GM12878 (cell line): Measurements from ENCODE around the gene TMEM181. TPM values are rescaled to one million over a fixed set of nuclear protein-coding genes. Genes with fewer than 3 reads are reported as not detected.

Experiments
- ATF2 ChIP-seq: IDR thresholded peaks from 2 replicates; pipeline ENCODE4 v1.6.1; 2012; ENCODE audit warnings: low read length, inconsistent platforms
- CBX5 ChIP-seq: sonication (generic); IDR thresholded peaks from 2 replicates; pipeline ENCODE4 v1.6.1; 2016; ENCODE audit warnings: low read depth, moderate library complexity, mild to moderate bottlenecking, inconsistent platforms
- CEBPB ChIP-seq, 2 experiments: fragments of 150-350 bp in 1 of 2; IDR thresholded peaks; 2 replicates each; pipeline ENCODE4 v1.6.1; 2012 to 2014; ENCODE audit warnings: low read depth in 2 of 2, low read length in 2 of 2, borderline replicate concordance in 1 of 2, inconsistent platforms in 1 of 2
- CREB1 ChIP-seq: IDR thresholded peaks from 2 replicates; pipeline ENCODE4 v1.6.1; 2012; ENCODE audit warnings: low read depth, mild to moderate bottlenecking, inconsistent platforms
- CREM ChIP-seq: IDR thresholded peaks from 2 replicates; pipeline ENCODE4 v1.6.1; 2014; ENCODE audit warnings: antibody characterized with exemption, low read depth
- EGR1 ChIP-seq, 2 experiments: IDR thresholded peaks; 1 replicate in 1 of 2; 2 replicates in 1 of 2; pipeline ENCODE4 v1.6.1; 2011 to 2012; ENCODE audit warnings: low read depth in 2 of 2, low read length in 2 of 2, borderline replicate concordance in 1 of 2, mild to moderate bottlenecking in 1 of 2, moderate library complexity in 1 of 2
- FOXK2 ChIP-seq: fragments of 450-650 bp; IDR thresholded peaks from 2 replicates; pipeline ENCODE4 v1.6.1; 2017; ENCODE audit warnings: mild to moderate bottlenecking, moderate library complexity
- HDAC2 ChIP-seq: fragments of 200-600 bp; sonication (generic); IDR thresholded peaks from 2 replicates; pipeline ENCODE4 v1.6.1; 2017
- HSF1 ChIP-seq: fragments of 150-350 bp; IDR thresholded peaks from 2 replicates; pipeline ENCODE4 v1.6.1; 2014; ENCODE audit warnings: mild to moderate bottlenecking, low read depth, low read length
- KLF5 ChIP-seq: fragments of 450-650 bp; IDR thresholded peaks from 2 replicates; pipeline ENCODE4 v1.6.1; 2014; ENCODE audit warnings: mild to moderate bottlenecking; ENCODE audit not compliant: partially characterized antibody
- MTA3 ChIP-seq: IDR thresholded peaks from 2 replicates; pipeline ENCODE4 v1.6.1; 2012; ENCODE audit warnings: low read length, inconsistent platforms, borderline replicate concordance
- NFYA ChIP-seq: IDR thresholded peaks from 2 replicates; pipeline ENCODE4 v1.6.1; 2011; ENCODE audit warnings: low read depth, mild to moderate bottlenecking, low read length, improper control_type of control experiment, borderline replicate concordance
- PAX5 ChIP-seq: IDR thresholded peaks from 2 replicates; pipeline ENCODE4 v1.6.1; 2011; ENCODE audit warnings: low read depth, low read length, borderline replicate concordance
- PAX8 ChIP-seq: fragments of 450-650 bp; IDR thresholded peaks from 2 replicates; pipeline ENCODE4 v1.6.1; 2017; ENCODE audit warnings: mild to moderate bottlenecking, moderate library complexity
- RAD51 ChIP-seq: fragments of 450-650 bp; IDR thresholded peaks from 2 replicates; pipeline ENCODE4 v1.6.1; 2016; ENCODE audit warnings: moderate library complexity, mild to moderate bottlenecking, inconsistent platforms
- RBBP5 ChIP-seq: fragments of 200-600 bp; sonication (generic); conservative IDR thresholded peaks from 2 replicates; pipeline ENCODE4 v1.6.1; 2016
- SIX5 ChIP-seq: IDR thresholded peaks from 2 replicates; pipeline ENCODE4 v1.6.1; 2011; ENCODE audit warnings: mild to moderate bottlenecking, low read depth, low read length, moderate library complexity; ENCODE audit not compliant: severe bottlenecking
- SMAD5 ChIP-seq: IDR thresholded peaks from 2 replicates; pipeline ENCODE4 v1.6.1; 2016; ENCODE audit warnings: antibody characterized with exemption, low read depth
- SUPT20H ChIP-seq: IDR thresholded peaks from 2 replicates; pipeline ENCODE4 v1.6.1; 2011; ENCODE audit warnings: low read depth, mild to moderate bottlenecking, low read length, moderate library complexity, borderline replicate concordance; ENCODE audit not compliant: control insufficient read depth
- TBL1XR1 ChIP-seq: IDR thresholded peaks from 2 replicates; pipeline ENCODE4 v1.6.1; 2012; ENCODE audit warnings: low read depth, low read length, improper control_type of control experiment
- USF1 ChIP-seq: IDR thresholded peaks from 2 replicates; pipeline ENCODE4 v1.6.1; 2011; ENCODE audit warnings: borderline replicate concordance, low read depth, mild to moderate bottlenecking, moderate library complexity, mixed read lengths, low read length; ENCODE audit not compliant: insufficient read depth; ENCODE audit errors: extremely low read length
- YY1 ChIP-seq: IDR thresholded peaks from 2 replicates; pipeline ENCODE4 v1.6.1; 2011; ENCODE audit warnings: low read depth, mild to moderate bottlenecking, low read length
- ZBTB11 ChIP-seq: fragments of 450-650 bp; formaldehyde crosslinking; IDR thresholded peaks from 2 replicates; pipeline ENCODE4 v1.5.0; 2022; ENCODE audit warnings: mild to moderate bottlenecking, missing genetic modification characterization
- ZNF217 ChIP-seq: fragments of 450-650 bp; IDR thresholded peaks from 2 replicates; pipeline ENCODE4 v1.6.1; 2017; ENCODE audit warnings: antibody characterized with exemption, mild to moderate bottlenecking
- polyA plus RNA-seq, 11 experiments: library from polyadenylated mRNA; depleted of rRNA in 4 of 11; unstranded in 6 of 11; stranded (reverse) in 5 of 11; fragments of >200 nt; fragmentation: Nextera tagmentation in 4 of 11; fragmentation: Illumina TruSeq in 1 of 11; extraction: Ambion mirVana in 4 of 11; extraction: Trizol in 1 of 11; gene quantifications; 1 replicate in 1 of 11; 2 replicates in 10 of 11; pipeline versions ENCODE4 v1.2.1 to v1.2.3, GENCODE V29; 2011 to 2016; ENCODE audit warnings: inconsistent platforms in 2 of 11, missing spikeins in 2 of 11, low read depth in 1 of 11
- total RNA-seq, 4 experiments: library from RNA; depleted of rRNA in 3 of 4; stranded (reverse); fragments of >200 nt in 3 of 4; fragmentation: Illumina TruSeq in 1 of 4; extraction: Trizol in 1 of 4; gene quantifications; 2 replicates each; pipeline versions ENCODE4 v1.2.1 to v1.2.3, GENCODE V29; 2013 to 2021

TMEM181 gene
- total and polyA plus RNA-seq, 10 of the 15 experiments (the other 5 are each of a cell fraction or from before 2014, with no cell fraction given) = 1.5 to 7.9 (median 5.2) TPM

- TF ChIP-seq USF1 (no peak), KLF5 (peak; percentile 87), PAX5 (peak; percentile 94), EGR1 (IDR thresholded peaks at IDR 0.05; ENCODE audit: borderline replicate concordance in 1 of 2, low read depth in 2 of 2, low read length in 2 of 2) (peak in 1 of 2 experiments; percentile 31; a peak in 1 of 3 replicates), SUPT20H (no peak), FOXK2 (no peak), CREM (peak; percentile 93), SIX5 (no peak), ATF2 (peak; percentile 90; the same call in 1 of the 2 replicates), MTA3 (peak; percentile 82), CEBPB (IDR thresholded peaks at IDR 0.05; ENCODE audit: borderline replicate concordance in 1 of 2, low read depth in 2 of 2, low read length in 2 of 2) (peak in 1 of 2 experiments; percentile 81; a peak in 1 of 4 replicates), RBBP5 (no peak), ZNF217 (peak; percentile 71), YY1 (no peak), HSF1 (no peak), ZBTB11 (CRISPR knock-in tag) (no peak), CBX5 (no peak), NFYA (no peak), HDAC2 (no peak), TBL1XR1 (peak; percentile 75; the same call in 1 of the 2 replicates), CREB1 (peak; percentile 88), PAX8 (no peak; the same call in 1 of the 2 replicates), SMAD5 (no peak), RAD51 (peak; percentile 62; the same call in 1 of the 2 replicates)
Observed at GRCh38 chr6:158649289-158650143, 89.6 kb downstream of the TMEM181 start, which contains the start of gene SYTL3 (continued).
